ENCODE data around the gene CENPE.

The CENPE gene

GRCh38 chr4:103144926-103145325 lies 53.2 kb downstream of the CENPE start:
- Mint-ChIP-seq H3K9me3 (no peaks in the 10 kb centered on the region), H3K27me3 (ENCODE audit: low read depth) (no peaks in the 10 kb centered on the region), H3K27ac (no peak overlapping the region), H3K4me1 (no peaks in the 10 kb centered on the region), H3K4me3 (no peak overlapping the region), H3K36me3 (ENCODE audit: low read depth) (peaks cover 65% of the 10 kb centered on the region)
- TF ChIP-seq CTCF (IDR thresholded peaks at IDR 0.05; ENCODE audit: unreplicated experiment in 3 of 3) = no peak

GRCh38 chr4:103137446-103137827 lies 60.7 kb downstream of the CENPE start:
- H3K27ac Mint-ChIP-seq = no peak overlapping the region
- no peak overlapping the region for H3K4me3 Mint-ChIP-seq
- peaks cover 39% of the 10 kb centered on the region for H3K36me3 Mint-ChIP-seq (ENCODE audit: low read depth)
- H3K4me1 Mint-ChIP-seq = no peaks in the 10 kb centered on the region
- no peaks in the 10 kb centered on the region for H3K9me3 Mint-ChIP-seq
- H3K27me3 Mint-ChIP-seq (ENCODE audit: low read depth) = no peaks in the 10 kb centered on the region
- no peak for TF ChIP-seq CTCF (IDR thresholded peaks at IDR 0.05; ENCODE audit: unreplicated experiment in 3 of 3)

GRCh38 chr4:103136671-103137445 lies 61.3 kb downstream of the CENPE start:
- no peaks in the 10 kb centered on the region for H3K27me3 Mint-ChIP-seq (ENCODE audit: low read depth)
- H3K4me1 Mint-ChIP-seq = no peaks in the 10 kb centered on the region
- H3K27ac Mint-ChIP-seq = no peak overlapping the region
- H3K36me3 Mint-ChIP-seq (ENCODE audit: low read depth) = peaks cover 39% of the 10 kb centered on the region
- no peak for TF ChIP-seq CTCF (IDR thresholded peaks at IDR 0.05; ENCODE audit: unreplicated experiment in 3 of 3)
- no peaks in the 10 kb centered on the region for H3K9me3 Mint-ChIP-seq
- H3K4me3 Mint-ChIP-seq = no peak overlapping the region

GRCh38 chr4:103129174-103129573 lies 69.0 kb downstream of the CENPE start:
- no peaks in the 10 kb centered on the region for H3K4me1 Mint-ChIP-seq
- TF ChIP-seq CTCF (IDR thresholded peaks at IDR 0.05; ENCODE audit: unreplicated experiment in 3 of 3) = no peak
- no peaks in the 10 kb centered on the region for H3K27me3 Mint-ChIP-seq (ENCODE audit: low read depth)
- peaks cover 19% of the 10 kb centered on the region for H3K9me3 Mint-ChIP-seq
- H3K4me3 Mint-ChIP-seq = no peak overlapping the region
- peaks cover 66% of the 10 kb centered on the region for H3K36me3 Mint-ChIP-seq (ENCODE audit: low read depth)
- H3K27ac Mint-ChIP-seq = no peak overlapping the region

- TF ChIP-seq CTCF (IDR thresholded peaks at IDR 0.05; ENCODE audit: unreplicated experiment in 3 of 3) = no peak
- no peak overlapping the region for H3K27ac Mint-ChIP-seq
These were observed 72.0 kb downstream of the CENPE start for GRCh38 chr4:103126126-103126525.

GRCh38 chr4:103123114-103123513 lies 75.0 kb downstream of the CENPE start:
- H3K4me3 Mint-ChIP-seq = no peak overlapping the region
- H3K27ac Mint-ChIP-seq = no peak overlapping the region
- H3K36me3 Mint-ChIP-seq (ENCODE audit: low read depth) = peaks cover 34% of the 10 kb centered on the region
- no peak for TF ChIP-seq CTCF (IDR thresholded peaks at IDR 0.05; ENCODE audit: unreplicated experiment in 3 of 3)
- no peaks in the 10 kb centered on the region for H3K4me1 Mint-ChIP-seq
- H3K9me3 Mint-ChIP-seq = peaks cover 9% of the 10 kb centered on the region
- no peaks in the 10 kb centered on the region for H3K27me3 Mint-ChIP-seq (ENCODE audit: low read depth)

More at GRCh38 chr4:103126126-103126525, 72.0 kb downstream of the CENPE start:
- no peak overlapping the region for H3K4me3 Mint-ChIP-seq
- peaks cover 52% of the 10 kb centered on the region for H3K36me3 Mint-ChIP-seq (ENCODE audit: low read depth)
- H3K27me3 Mint-ChIP-seq (ENCODE audit: low read depth) = no peaks in the 10 kb centered on the region
- peaks cover 19% of the 10 kb centered on the region for H3K9me3 Mint-ChIP-seq
- H3K4me1 Mint-ChIP-seq = no peaks in the 10 kb centered on the region

Measured in nephron (organoid).